Vagina (tissue), 2 donors: Measurements from ENCODE around the gene AGTPBP1.

Source experiments
- POLR2A ChIP-seq, 2 donors: fragments of 450-650 bp; IDR thresholded peaks; one replicate each; pipeline ENCODE4 v1.6.1; 2017; ENCODE audit warnings: antibody characterized with exemption in 2 of 2, mild to moderate bottlenecking in 2 of 2, moderate library complexity in 2 of 2
- POLR2AphosphoS5 ChIP-seq, 2 donors: sonication (generic); formaldehyde crosslinking; IDR thresholded peaks; one replicate each; pipeline ENCODE4 v1.9.0; 2017; ENCODE audit warnings: antibody characterized with exemption in 2 of 2, mild to moderate bottlenecking in 2 of 2, low read depth in 1 of 2; ENCODE audit not compliant: insufficient read depth in 1 of 2
- TF ChIP-seq, protein P1 (sequence below), 3 experiments: fragments of 450-650 bp in 2 of 3; fragments of 200-600 bp in 1 of 3; sonication (generic) in 1 of 3; IDR thresholded peaks; one replicate each; pipeline ENCODE4 v1.5.1; 2017 to 2019; ENCODE audit warnings: antibody characterized with exemption in 3 of 3, mild to moderate bottlenecking in 2 of 3, moderate library complexity in 2 of 3

DNA sequence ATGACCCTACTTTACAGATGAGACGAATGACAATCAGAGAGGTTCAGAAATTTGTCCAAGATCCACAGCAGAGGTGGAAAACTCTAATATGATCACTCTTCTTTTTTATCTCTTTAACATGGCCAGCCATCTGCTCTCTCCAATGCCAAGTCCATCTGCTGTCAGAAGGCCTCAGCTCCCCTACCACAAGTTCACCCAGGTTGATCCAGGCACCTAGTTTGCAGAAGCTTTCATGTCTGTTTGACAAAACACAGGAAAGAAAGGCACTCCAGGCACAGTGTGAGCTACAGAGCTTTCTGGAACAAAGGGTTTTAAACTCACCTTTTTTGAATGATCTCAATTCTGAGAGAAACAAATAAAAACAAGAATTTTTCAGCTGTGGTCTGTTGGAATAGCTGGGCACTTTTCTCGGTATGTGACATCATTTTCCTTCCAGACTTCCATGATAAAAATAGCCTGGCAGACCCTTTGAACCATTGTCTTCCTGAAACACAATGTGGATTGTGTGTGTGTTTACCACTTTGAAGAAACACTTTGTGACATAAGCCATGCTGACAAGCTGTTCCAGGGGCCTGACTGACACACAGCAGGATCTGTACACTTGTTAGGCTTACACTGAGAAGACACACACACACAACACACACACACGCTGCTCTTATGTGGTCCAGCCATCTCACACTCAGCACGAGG is 214.3 kb downstream of the AGTPBP1 start:
- TF ChIP-seq, protein P1, sequence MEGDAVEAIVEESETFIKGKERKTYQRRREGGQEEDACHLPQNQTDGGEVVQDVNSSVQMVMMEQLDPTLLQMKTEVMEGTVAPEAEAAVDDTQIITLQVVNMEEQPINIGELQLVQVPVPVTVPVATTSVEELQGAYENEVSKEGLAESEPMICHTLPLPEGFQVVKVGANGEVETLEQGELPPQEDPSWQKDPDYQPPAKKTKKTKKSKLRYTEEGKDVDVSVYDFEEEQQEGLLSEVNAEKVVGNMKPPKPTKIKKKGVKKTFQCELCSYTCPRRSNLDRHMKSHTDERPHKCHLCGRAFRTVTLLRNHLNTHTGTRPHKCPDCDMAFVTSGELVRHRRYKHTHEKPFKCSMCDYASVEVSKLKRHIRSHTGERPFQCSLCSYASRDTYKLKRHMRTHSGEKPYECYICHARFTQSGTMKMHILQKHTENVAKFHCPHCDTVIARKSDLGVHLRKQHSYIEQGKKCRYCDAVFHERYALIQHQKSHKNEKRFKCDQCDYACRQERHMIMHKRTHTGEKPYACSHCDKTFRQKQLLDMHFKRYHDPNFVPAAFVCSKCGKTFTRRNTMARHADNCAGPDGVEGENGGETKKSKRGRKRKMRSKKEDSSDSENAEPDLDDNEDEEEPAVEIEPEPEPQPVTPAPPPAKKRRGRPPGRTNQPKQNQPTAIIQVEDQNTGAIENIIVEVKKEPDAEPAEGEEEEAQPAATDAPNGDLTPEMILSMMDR (IDR thresholded peaks at IDR 0.05) = no peak
- no peak for TF ChIP-seq POLR2A (IDR thresholded peaks at IDR 0.05)
- no peak for TF ChIP-seq POLR2AphosphoS5 (IDR thresholded peaks at IDR 0.05; ENCODE audit: insufficient read depth in 1 of 2, low read depth in 1 of 2)
